ENCODE results near the gene GRXCR2. TPM values are rescaled to one million over a fixed set of nuclear protein-coding genes. Genes with fewer than 3 reads are reported as not detected.
"Not testable (repeated sequence)": the region's sequence is repeated elsewhere in the genome, so short reads cannot be mapped to it uniquely, and the experiment has no call there.

GRXCR2 gene
- total RNA-seq, 2 donors from 2014 or later = not detected

DNA sequence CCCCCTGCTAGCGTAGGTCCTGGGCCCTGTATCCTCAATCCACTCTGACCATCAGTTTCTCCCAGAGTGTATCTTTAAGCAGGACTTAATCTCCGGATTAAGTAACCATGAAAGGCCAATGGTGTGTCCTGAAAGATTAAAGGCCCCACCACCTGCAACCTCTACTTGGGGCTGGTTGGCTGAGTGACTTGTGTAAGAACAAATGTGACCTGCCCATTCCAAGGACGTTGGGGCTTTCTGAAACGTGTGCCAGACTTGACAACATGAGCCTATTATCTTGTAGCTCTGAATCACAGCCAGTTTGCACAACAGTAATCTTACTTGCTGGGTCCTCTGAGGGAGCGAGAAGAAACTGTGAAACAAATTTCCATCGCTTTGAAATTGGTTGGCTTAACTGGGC is 34.5 kb downstream of the GRXCR2 start:
- DNase-seq = no peak
- Histone ChIP-seq H3K4me1 (no peaks in the 10 kb centered on the region), H3K9ac (ENCODE audit: low read depth in 2 of 2, low read length in 2 of 2) (no peak overlapping the region), H3K9me3 (no peaks in the 10 kb centered on the region), H3K27me3 (no peaks in the 10 kb centered on the region), H3K36me3 (no peaks in the 10 kb centered on the region), H3K27ac (no peak overlapping the region), H3K4me3 (no peak overlapping the region)
- intact Hi-C loops (cut with DNase I) = loop anchor here (10.0 kb wide), 1 partner anchor 207 kb away; no protein-coding TSS in a partner anchor
- TF ChIP-seq, protein P1, sequence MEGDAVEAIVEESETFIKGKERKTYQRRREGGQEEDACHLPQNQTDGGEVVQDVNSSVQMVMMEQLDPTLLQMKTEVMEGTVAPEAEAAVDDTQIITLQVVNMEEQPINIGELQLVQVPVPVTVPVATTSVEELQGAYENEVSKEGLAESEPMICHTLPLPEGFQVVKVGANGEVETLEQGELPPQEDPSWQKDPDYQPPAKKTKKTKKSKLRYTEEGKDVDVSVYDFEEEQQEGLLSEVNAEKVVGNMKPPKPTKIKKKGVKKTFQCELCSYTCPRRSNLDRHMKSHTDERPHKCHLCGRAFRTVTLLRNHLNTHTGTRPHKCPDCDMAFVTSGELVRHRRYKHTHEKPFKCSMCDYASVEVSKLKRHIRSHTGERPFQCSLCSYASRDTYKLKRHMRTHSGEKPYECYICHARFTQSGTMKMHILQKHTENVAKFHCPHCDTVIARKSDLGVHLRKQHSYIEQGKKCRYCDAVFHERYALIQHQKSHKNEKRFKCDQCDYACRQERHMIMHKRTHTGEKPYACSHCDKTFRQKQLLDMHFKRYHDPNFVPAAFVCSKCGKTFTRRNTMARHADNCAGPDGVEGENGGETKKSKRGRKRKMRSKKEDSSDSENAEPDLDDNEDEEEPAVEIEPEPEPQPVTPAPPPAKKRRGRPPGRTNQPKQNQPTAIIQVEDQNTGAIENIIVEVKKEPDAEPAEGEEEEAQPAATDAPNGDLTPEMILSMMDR (IDR thresholded peaks at IDR 0.05) = no peak

DNA sequence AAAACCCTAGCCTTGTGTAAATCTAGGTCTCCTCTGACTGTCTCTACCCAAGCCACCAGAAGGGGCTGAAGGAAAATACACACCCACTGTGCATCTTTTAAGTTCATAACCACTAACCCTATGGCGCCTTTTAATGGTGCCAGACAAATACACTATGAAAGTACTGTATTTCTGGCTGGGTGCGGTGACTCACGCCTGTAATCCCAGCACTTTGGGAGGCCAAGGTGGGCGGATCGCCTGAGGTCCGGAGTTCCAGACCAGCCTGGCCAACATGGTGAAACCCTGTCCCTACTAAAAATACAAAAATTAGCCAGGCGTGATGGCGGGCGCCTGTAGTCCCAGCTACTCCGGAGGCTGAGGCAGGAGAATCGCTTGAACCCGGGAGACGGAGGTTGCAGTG is 36.6 kb downstream of the GRXCR2 start:
- not testable (repeated sequence) for H3K36me3 ChIP-seq, H3K4me1 ChIP-seq, H3K9me3 ChIP-seq, H3K4me3 ChIP-seq, DNase-seq, H3K27me3 ChIP-seq
- Histone ChIP-seq H3K27ac (peak overlapping the region; percentile 85), H3K9ac (ENCODE audit: low read depth in 2 of 2, low read length in 2 of 2) (peak overlapping the region in 1 of 2 donors; percentile 98)
- intact Hi-C loops (cut with DNase I) = loop anchor here (10.0 kb wide), 1 partner anchor 209 kb away; no protein-coding TSS in a partner anchor

DNA sequence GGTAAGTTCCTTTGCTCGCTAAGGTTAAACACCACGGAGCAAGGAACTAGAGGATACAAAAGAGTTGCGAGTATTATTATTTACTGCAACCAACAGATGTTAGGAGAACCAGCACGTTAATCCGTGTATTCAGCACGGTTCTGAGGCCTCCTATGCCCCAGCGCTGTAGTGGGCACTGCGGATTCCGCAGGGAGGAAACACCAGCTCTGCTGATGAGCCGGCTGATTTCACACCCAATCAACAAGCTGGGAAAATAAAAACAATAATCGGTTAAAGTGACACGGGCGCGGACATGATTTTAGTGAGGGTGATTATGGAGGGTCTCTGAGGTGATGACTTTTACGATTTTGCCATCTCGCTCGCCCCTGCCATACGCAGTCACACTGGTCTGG is 37.0 kb downstream of the GRXCR2 start:
- intact Hi-C loops (cut with DNase I) = loop anchor here (10.0 kb wide), 1 partner anchor 209 kb away; no protein-coding TSS in a partner anchor
- peak overlapping the region in 1 of 2 donors; percentile 98 for H3K9ac ChIP-seq (ENCODE audit: low read depth in 2 of 2, low read length in 2 of 2)
- H3K27ac ChIP-seq = peak overlapping the region; percentile 85
- no peak for DNase-seq
- no peaks in the 10 kb centered on the region for H3K4me1 ChIP-seq
- H3K4me3 ChIP-seq = peak overlapping the region; percentile 69
- no peaks in the 10 kb centered on the region for H3K9me3 ChIP-seq
- H3K27me3 ChIP-seq = no peaks in the 10 kb centered on the region
- H3K36me3 ChIP-seq = no peaks in the 10 kb centered on the region
- TF ChIP-seq, protein P1 (IDR thresholded peaks at IDR 0.05) = no peak

DNA sequence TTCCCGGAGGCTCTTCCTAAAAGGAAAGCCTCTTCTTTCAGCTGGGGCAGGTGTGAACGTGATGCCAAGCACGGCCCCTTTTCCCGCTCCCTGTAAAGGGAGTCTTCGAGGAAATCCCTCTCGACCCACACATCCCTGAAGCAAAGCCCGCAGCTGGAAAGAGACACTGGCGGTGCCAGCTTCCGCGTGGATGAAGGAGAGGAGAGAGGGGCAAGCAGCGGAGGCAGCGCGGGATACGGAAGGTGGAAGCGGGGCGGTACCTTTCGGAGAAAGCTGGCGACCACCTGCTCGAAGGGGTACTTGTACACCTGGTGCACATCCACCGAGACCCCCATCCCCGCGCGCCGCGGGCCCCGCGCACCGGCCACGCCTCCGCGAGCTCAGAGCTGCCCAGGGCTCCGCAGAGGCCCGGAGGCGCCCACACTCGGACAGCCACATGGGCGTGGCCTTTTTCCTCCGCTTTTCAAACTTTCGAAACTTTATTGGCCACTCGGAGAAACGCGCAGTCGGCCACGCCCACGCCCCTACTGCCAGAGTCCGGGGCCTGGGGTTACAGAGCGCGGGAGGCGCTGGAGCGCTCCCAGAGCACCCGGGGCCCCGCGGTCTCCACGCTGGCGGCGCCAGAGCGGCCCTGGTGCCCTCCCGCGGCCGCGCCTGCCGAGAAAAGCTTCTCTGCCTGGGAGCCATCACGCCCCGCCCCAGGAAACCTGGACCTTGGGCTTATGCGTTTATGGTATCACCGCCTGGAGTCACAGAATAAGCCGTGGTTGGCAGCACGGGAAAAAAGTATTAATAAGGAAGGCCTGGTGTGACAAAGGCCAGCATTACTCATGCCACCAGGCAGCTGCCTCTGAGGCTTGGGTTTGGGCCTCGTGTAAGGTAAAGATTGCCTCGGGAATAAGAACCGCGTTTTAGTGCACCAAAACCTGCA is 37.6 kb downstream of the GRXCR2 start, which contains the start of gene PRELID2:
PRELID2 (minus strand) TSS at position 426 of the 931 bp plus-strand sequence; CDS start at position 335, 91 bp downstream.
- H3K9ac ChIP-seq (ENCODE audit: low read depth in 2 of 2, low read length in 2 of 2) = peak within 1 kb of the TSS; percentile 77 to 98
- peak within 1 kb of the TSS; percentile 69 for H3K4me3 ChIP-seq
- no peaks in the 10 kb centered on the region for H3K4me1 ChIP-seq
- H3K27me3 ChIP-seq = no peaks in the 10 kb centered on the region
- H3K9me3 ChIP-seq = no peaks in the 10 kb centered on the region
- peak; percentile 96 for DNase-seq
- TF ChIP-seq, protein P1 (IDR thresholded peaks at IDR 0.05) = no peak
- H3K27ac ChIP-seq = peak within 1 kb of the TSS; percentile 85
- intact Hi-C loops (cut with DNase I) = loop anchor here (10.0 kb wide), 1 partner anchor 210 kb away; no protein-coding TSS in a partner anchor
- no peaks in the 10 kb centered on the region for H3K36me3 ChIP-seq

DNA sequence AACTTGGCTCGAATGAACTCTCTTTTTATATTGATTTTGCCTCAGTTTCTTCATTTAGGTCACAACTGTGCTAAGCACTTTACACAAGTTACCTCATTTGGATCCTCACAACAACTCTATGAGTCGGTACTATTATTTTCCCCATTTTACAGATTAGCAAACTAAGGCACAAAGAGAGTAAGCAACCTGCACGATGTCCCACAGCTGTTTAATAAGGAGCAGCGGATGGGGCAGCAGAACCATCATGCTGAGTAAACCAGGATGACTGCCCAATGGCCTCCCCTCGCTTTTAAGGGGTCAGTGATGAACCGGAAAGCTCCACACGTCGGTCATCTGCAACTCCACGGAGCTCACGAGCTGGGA is 38.3 kb downstream of the GRXCR2 start:
- Histone ChIP-seq H3K4me1 (peaks cover under 1% of the 10 kb centered on the region), H3K27ac (peak overlapping the region; percentile 85), H3K27me3 (no peaks in the 10 kb centered on the region), H3K9me3 (no peaks in the 10 kb centered on the region), H3K36me3 (no peaks in the 10 kb centered on the region), H3K4me3 (peak overlapping the region; percentile 69), H3K9ac (ENCODE audit: low read depth in 2 of 2, low read length in 2 of 2) (peak overlapping the region; percentile 77 to 98)
- no peak for DNase-seq
- intact Hi-C loops (cut with DNase I) = loop anchor here (10.0 kb wide), 1 partner anchor 210 kb away; no protein-coding TSS in a partner anchor
- TF ChIP-seq, protein P1 (IDR thresholded peaks at IDR 0.05) = no peak

All from colonic mucosa (tissue), 4 donors.